ENCODE measurements around the gene MED13.

The MED13 gene

GRCh38 chr17:61943117-61943516 lies 122.0 kb downstream of the MED13 start:
- TF ChIP-seq FOXP2 (optimal IDR thresholded peaks at IDR 0.05; ENCODE audit: borderline replicate concordance, extremely low read depth, extremely low read length, insufficient read depth): no peak
- no peak for TF ChIP-seq SIN3A (IDR thresholded peaks at IDR 0.05; ENCODE audit: borderline replicate concordance, insufficient read depth, low read length)
- TF ChIP-seq TAF1 (IDR thresholded peaks at IDR 0.05; ENCODE audit: borderline replicate concordance, insufficient read depth, low read length): no peak

- TF ChIP-seq TAF1 (IDR thresholded peaks at IDR 0.05; ENCODE audit: borderline replicate concordance, insufficient read depth, low read length) (no peak), SIN3A (IDR thresholded peaks at IDR 0.05; ENCODE audit: borderline replicate concordance, insufficient read depth, low read length) (no peak), POLR2AphosphoS5 (IDR thresholded peaks at IDR 0.05; ENCODE audit: low read depth, low read length) (no peak), REST (IDR thresholded peaks at IDR 0.05; ENCODE audit: insufficient read depth in 1 of 2, low read depth in 2 of 2, low read length in 2 of 2) (no peak), FOXP2 (optimal IDR thresholded peaks at IDR 0.05; ENCODE audit: borderline replicate concordance, extremely low read depth, extremely low read length, insufficient read depth) (no peak)
Measured at GRCh38 chr17:61942085-61942484, 123.0 kb downstream of the MED13 start.

- no peak for TF ChIP-seq REST (IDR thresholded peaks at IDR 0.05; ENCODE audit: insufficient read depth in 1 of 2, low read depth in 2 of 2, low read length in 2 of 2)
- TF ChIP-seq SIN3A (IDR thresholded peaks at IDR 0.05; ENCODE audit: borderline replicate concordance, insufficient read depth, low read length): no peak
- no peak; the same call in 1 of the 2 replicates for TF ChIP-seq TAF1 (IDR thresholded peaks at IDR 0.05; ENCODE audit: borderline replicate concordance, insufficient read depth, low read length)
- peak; percentile 6; the same call in 1 of the 2 replicates for TF ChIP-seq POLR2AphosphoS5 (IDR thresholded peaks at IDR 0.05; ENCODE audit: low read depth, low read length)
Measured at GRCh38 chr17:61928101-61928436, 137.0 kb downstream of the MED13 start.

- TF ChIP-seq FOXP2 (optimal IDR thresholded peaks at IDR 0.05; ENCODE audit: borderline replicate concordance, extremely low read depth, extremely low read length, insufficient read depth) (peak; percentile 13), SIN3A (IDR thresholded peaks at IDR 0.05; ENCODE audit: borderline replicate concordance, insufficient read depth, low read length) (no peak), TAF1 (IDR thresholded peaks at IDR 0.05; ENCODE audit: borderline replicate concordance, insufficient read depth, low read length) (peak; percentile 93), REST (IDR thresholded peaks at IDR 0.05; ENCODE audit: insufficient read depth in 1 of 2, low read depth in 2 of 2, low read length in 2 of 2) (no peak), POLR2AphosphoS5 (IDR thresholded peaks at IDR 0.05; ENCODE audit: low read depth, low read length) (peak; percentile 99)
Measured at GRCh38 chr17:61927208-61928100, 137.6 kb downstream of the MED13 start, which contains the start of gene INTS2. Gene INTS2, minus strand, starts transcription at chr17:61927982. Its CDS starts 1,338 bp downstream, at chr17:61926644.

- TF ChIP-seq SIN3A (IDR thresholded peaks at IDR 0.05; ENCODE audit: borderline replicate concordance, insufficient read depth, low read length) (no peak), TAF1 (IDR thresholded peaks at IDR 0.05; ENCODE audit: borderline replicate concordance, insufficient read depth, low read length) (no peak), POLR2AphosphoS5 (IDR thresholded peaks at IDR 0.05; ENCODE audit: low read depth, low read length) (no peak), REST (IDR thresholded peaks at IDR 0.05; ENCODE audit: insufficient read depth in 1 of 2, low read depth in 2 of 2, low read length in 2 of 2) (no peak), FOXP2 (optimal IDR thresholded peaks at IDR 0.05; ENCODE audit: borderline replicate concordance, extremely low read depth, extremely low read length, insufficient read depth) (no peak)
Measured at GRCh38 chr17:61926826-61927207, 138.3 kb downstream of the MED13 start.

Data from PFSK-1 (cell line).